Smooth muscle cell of trachea (primary cell): ENCODE results near the gene MS4A1. TPM values are rescaled to one million over a fixed set of nuclear protein-coding genes. Genes with fewer than 3 reads are reported as not detected.

Experiments used
- total RNA-seq: library from RNA; depleted of rRNA; stranded (reverse); fragments of >200 nt; gene quantifications from 2 replicates; pipeline ENCODE4 v1.2.1, GENCODE V29; 2014

MS4A1 gene
- not detected in 2 replicates for total RNA-seq

DNA sequence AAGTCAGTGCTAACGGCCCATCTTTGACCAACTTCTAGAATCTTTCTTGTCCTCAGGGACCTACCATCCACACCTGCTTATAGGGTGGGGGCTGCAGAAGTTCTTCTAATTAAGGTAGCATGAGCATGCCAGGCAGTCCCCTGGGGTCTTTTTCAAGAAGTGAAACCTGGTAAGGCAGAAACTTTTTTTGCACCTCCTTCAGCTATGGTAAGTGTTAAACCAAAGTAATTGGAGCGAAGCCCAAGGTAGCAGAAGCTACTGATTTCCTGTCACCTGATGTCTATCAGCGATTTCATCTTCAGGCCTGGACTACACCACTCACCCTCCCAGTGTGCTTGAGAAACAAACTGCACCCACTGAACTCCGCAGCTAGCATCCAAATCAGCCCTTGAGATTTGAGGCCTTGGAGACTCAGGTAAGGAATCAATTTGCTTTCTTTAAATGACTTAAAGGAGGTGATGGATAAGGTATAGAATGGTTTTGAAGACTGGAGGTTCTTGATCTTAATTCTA, at the start of gene MS4A1:
Gene MS4A1, plus strand, starts transcription at position 317 of the 512 bp plus-strand sequence. CDS start 6,528 bp downstream, outside the sequence.

DNA sequence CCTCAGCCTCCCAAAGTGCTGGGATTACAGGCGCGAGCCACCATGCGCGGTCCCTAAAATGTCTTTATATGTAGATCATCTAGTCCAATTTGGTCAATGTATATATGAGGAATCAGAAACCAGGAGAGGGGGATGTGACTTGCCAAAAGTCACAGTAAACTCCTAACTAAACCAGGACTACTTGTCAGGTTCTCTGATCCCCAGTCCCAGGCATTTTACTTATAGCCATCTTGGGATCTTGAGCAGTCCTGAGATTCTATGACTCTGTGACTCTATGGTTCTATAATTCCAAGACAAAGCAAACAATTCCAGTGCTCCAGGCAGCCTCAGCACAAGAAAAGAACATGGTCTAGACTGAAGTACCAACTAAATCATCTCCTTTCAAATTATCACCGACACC, 26.4 kb upstream of the MS4A1 start, which contains the start of gene MS4A5:
Gene MS4A5, plus strand, starts transcription at position 301 of the 400 bp plus-strand sequence. CDS start 103 bp downstream, outside the sequence.

DNA sequence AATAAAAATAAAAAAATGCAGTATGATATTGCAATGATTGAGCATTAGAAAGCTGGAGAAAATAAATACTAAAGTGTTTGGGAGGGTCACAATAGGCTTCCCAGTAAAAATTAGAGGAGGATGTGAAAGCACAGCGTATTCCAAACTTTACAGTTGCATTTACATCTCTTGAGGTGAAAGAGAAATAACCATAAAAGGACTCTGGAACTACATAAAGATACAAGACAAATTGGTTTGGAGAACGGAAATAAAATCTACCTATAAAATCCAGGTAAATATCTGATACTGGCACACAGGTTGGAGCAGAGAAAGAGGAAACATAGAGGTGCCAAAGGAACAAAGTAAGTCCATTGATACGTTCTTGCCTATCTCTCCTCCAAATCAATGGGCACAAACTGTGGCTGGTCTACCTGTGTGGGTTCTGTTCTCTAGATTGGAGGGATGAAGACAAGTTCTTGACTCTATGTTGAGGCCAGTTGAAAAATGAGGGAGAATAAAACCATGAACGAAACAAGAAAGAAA, 36.9 kb downstream of the MS4A1 start, which contains the start of gene MS4A12:
Gene MS4A12, plus strand, starts transcription at position 291 of the 522 bp plus-strand sequence. CDS start 4,541 bp downstream, outside the sequence.

DNA sequence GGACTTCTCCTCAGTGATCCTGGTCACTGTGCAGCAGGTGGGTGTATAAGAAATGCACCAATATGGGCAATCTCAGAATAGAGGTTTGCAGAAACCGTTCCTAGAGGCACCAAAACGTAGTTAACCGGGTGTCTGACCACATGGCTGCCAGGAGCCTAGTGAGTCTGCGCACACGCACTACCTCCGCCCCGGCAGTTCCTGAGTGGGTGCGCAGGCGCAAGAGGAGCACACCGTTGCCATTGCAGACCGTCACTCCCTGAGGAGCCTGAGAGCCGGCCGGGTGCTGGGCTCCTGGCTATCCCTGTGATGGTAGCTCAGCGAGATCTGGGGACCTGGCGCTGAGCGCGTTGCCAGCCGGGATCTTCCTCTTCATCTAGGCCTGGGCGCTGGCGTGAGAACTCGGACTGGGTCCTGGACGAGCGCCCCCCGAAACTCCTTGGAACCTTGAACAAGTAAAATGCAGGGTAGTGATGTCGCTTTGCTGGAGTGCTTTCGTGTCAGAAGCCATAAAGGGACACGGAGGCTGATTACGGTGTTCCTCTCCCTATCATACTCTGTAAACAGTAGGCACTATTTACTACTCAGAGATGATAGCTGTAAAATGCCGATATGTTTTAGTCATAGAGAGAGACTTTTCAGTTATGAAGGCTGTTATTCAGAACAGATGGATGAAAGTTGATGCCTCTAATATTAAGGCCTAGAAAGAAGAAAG, 59.7 kb downstream of the MS4A1 start, which contains the start of gene MS4A13:
Gene MS4A13, plus strand, starts transcription at position 249 of the 712 bp plus-strand sequence. CDS start 2,692 bp downstream, outside the sequence.

Other genes with a start within 250 kb of the MS4A1 start
- gene MS4A4E, start 212.7 kb upstream of the MS4A1 start, total RNA-seq: not detected in 2 replicates
- under 0.01 TPM in 1 of 2 replicates, not detected in the other for gene MS4A4A, start 175.2 kb upstream of the MS4A1 start, total RNA-seq
- not detected in 2 replicates for gene MS4A6E, start 128.6 kb upstream of the MS4A1 start, total RNA-seq
- not detected in 2 replicates for gene MS4A7, start 77.3 kb upstream of the MS4A1 start, total RNA-seq
- not detected in 2 replicates for gene MS4A14, start 59.4 kb upstream of the MS4A1 start, total RNA-seq
- gene MS4A5, start 26.3 kb upstream of the MS4A1 start, total RNA-seq: not detected in 2 replicates
- gene MS4A12, start 36.9 kb downstream of the MS4A1 start, total RNA-seq: not detected in 2 replicates
- gene MS4A13, start 59.5 kb downstream of the MS4A1 start, total RNA-seq: not detected in 2 replicates
- gene MS4A8, start 243.8 kb downstream of the MS4A1 start, total RNA-seq: not detected in 2 replicates